Measurements from ENCODE around the gene SYNPR.

SYNPR gene

DNA sequence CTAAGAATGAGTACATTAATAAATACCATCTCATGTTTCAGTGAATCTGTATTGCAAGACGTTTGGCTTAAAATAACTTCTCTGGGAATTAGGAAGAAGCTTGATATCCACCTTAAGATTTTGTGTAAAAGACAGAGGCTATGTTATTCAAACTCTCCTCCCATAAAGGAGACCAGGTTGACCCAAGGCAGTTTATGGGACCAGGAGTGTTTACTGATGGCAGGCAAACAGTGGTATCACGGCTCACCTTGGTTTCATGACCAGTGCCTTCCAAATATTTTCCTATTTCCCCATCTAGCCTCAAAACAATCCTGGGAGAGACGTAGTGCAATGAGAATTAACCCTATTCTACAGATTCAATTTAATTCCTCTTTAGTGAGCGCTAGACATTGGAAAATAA lies 284.2 kb downstream of the SYNPR start:
- no peak for DNase-seq

DNA sequence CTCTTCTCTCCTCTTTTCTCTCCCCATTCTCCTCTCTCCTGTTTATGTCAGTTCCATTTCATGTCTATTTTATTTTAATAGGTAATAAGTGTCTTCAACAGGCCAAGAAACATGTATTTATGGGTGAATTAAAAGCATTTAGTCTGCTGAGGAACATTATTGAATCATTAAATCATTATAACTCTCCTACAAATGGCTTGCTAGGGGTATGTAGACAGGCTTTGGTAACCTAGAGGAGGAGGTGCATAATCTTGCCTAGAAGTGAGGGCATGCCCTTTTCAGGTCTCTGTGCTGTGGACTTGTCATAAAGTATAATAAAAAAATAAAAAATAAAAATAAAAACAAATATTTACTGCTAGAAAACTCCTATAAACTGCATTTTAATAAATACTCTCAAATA lies 285.5 kb downstream of the SYNPR start:
- DNase-seq = no peak

DNA sequence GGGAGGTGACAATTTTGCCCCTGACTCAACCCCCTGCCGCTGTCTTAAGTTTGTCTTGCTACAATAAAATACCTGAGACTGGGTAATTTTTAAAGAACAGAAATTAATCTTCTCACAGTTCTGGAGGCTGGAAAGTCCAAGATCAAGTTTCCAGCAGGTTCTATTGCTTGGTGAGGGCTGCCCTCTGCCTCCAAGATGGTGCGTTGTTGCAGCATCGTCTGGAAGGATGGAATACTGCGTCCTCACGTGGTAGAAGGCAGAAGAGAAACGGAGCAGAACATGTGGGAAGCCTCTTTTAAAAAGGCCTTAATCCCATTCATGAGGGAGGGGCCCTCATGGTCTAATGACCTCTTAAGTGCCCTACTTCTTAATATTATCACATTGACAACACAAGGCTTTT lies 287.1 kb downstream of the SYNPR start:
- no peak for DNase-seq

DNA sequence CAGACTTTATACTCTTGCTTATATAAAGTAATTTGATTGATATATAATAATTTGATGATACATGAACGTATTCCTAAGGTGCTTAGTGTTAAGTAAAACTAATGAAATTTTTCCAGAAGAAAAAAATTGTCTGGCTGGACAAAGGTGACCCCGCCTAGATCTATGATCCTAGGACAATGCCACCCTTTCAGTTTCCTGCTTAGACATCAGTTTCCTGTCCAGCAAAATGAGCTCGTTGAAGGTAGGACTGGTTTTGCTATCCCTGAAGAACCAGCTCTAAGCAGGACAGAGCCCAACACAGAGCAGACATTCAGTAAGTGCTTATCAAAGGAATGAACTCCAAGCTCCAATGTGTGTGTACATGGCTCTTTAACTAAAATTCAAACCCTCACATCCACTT lies 293.6 kb downstream of the SYNPR start:
- DNase-seq = no peak

DNA sequence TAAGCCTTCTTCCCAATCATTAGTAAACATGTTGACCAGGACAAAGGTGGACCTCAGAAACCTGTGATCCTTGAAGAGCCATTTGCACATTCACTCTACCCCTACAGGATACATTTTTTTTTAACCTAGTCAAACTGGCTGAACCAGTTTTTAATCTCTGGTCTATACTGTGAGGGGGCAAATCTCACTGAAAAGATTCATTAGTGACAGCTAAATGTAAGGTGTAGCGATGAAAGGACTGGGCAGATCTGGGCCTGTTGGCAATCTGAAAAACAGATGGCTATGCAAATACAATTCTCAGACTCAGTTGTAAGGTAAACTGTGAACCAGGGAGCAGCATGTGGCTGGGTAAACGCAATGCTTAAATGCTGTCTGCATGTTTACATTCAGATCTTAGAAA lies 298.7 kb downstream of the SYNPR start:
- no peak for DNase-seq

DNA sequence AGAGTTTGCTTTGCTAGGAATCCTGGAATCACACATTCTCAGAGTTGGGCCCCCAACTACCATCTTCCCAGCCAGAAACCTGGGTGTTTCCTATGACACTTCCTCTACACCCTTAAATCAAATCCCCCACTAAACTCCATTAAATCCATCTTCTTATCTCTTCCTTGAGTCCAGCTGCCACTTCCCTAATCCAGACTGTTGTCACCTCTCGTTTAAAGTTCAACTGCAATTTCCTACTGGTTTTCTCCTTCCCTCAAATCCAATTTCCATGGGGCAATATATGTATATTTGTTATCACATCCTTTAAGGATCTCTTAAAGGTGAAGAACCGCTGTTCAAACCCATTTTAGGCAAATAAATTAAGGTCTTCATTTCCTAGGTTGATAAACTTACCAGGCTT lies 300.8 kb downstream of the SYNPR start:
- no peak for DNase-seq

DNA sequence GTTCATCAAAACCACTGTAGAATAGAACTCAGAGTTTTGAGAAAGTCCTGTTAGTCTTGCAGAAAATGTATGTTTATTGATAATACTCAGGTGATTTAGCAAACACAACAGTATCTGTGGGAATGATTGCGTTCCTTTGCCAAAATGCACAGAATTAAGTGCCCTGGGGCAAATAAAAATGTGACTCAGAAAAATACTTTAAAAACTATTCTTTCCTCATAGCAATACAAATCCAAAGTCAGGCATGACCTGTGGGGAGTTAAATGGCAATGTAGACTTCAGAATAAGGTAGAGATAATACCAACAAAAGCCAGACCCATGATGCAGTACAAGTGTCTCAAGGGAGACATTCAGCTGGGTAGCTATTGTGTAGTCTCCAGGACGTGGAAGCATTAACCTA lies 302.0 kb downstream of the SYNPR start:
- no peak for DNase-seq

DNA sequence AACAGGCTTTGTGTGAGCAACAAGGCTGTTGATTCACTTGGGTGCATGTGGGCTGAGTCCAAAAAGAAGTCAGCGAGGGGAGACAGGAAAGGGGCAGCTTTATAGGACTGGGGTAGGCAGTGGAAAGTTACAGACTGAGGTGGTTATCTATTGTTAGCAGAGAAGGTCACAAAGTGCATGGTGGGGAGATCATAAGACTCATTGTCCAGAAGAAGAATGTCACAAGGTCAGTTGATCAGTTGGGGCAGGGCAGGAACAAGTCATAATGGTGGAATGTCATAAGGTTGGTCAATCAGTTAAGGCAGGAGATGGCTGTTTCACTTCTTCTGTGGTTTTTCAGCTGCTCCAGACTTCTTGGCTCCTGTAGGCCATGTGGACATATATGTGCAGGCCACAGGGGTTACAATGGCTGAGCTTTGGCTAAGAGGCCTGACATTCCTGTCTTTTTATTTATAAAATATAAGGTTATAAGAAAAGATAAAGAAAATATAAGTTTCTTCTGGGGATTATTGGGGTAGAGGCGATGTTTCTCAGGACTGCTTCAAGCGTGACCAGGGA lies 304.9 kb downstream of the SYNPR start:
- DNase-seq = no peak

DNA sequence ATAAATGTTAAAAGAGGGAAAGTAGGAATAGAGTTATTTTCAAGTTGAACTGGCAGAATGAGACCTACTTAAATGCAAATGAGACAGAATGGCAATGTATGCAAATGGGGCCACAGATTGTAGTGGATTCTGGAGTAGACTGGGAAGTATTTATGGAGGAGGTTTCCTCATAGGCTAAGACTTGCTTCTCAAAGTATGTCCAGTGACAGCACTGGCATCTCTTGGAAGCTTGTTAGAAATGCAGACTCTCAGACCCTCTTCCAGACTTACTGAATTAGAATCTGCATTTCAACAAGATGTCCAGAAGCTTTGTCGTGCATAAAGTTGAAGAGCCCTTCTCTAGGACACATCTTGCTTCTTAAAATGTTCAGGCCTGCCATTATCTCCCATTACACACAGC lies 306.6 kb downstream of the SYNPR start:
- DNase-seq = no peak

DNA sequence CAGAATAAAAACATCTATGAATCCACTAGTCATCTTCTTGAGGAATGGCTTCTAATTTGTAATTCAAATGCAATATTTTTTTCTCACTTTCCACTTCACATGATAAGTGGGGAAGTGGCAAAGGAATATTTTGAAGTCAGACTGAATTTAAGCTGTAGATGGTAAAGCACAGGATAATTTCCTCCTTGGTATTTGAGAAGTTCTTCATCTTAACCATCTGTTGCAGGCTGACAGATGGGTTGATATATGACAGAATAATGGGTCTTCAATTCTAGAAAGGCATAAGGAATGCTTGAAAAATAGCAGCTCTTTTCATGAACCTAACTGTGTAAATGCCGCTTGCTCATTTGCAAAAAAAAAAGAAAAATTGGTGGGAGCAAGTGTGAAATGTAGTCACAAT lies 307.8 kb downstream of the SYNPR start:
- DNase-seq = no peak

DNA sequence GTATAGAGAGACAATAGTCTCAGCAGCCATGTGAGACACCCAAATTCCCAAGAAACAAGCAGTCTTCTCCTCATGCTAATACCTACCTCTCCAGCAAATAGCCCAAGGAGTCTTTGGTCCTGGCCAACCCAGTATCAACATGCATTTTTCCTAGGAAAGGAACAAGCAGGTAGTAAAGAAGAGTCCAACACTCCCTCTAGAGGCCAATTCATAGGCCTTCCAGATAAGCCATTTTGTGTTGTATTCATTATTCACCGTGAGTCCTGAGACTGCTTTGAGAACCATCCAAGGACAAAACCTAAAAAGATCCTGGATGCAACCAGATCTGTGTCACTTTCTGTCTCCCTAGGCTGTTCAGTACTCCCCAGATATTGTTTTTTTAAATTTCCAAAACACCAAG lies 310.8 kb downstream of the SYNPR start:
- no peak for DNase-seq

DNA sequence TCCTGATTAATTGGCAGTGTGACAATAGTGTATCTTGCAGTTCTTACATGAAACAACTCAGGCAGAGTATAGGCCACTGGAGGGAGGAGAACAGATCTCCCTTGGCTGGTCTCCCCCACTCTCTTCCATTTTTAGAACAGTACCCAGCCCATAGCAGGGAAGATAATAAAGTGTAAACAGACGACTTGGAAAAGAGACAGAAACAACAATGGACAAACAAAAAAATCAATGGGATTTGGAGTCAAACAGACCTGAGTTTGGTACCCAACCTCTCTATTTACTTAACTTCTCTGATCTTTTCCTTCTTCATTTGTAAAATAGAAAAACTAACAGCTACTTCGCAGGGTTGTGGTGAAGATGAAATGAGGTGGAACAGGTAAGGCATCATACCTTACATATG lies 315.7 kb downstream of the SYNPR start:
- DNase-seq = no peak

DNA sequence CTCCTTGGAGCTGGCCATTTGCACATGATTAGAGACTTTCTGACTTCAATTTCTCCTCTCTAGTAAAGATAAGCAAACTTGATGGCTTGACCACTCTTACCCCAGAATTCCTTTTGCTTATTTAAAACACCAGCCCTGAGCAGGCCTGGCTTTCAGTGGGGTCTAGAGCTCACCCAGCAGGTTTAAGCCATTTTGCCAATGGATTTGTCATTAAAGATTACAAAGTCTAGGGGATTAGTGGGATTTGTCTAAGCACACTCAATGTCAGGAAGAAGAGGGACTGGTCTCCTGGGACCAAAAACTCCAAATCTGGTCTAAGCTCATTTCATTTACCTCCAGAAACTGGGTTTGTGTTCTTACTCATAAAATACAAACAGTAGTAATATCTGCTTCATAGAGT lies 317.1 kb downstream of the SYNPR start:
- DNase-seq = no peak

DNA sequence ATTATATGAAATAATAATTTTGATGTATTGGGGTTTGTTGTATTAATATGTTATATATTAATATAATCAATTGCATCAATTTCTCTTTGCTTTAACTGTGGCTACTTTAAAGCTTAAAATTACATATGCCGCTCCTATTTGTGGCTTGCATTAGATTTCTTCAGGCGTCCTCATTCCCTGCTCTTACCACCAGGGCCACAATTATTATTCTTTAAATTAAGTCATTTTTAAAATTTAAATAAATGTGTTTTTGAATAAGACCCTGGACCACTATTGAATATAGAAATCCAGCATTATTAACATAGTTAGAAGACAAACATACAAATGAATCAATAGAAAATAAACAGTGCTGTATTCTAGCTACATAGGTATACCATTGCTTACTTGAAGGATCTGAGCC lies 318.9 kb downstream of the SYNPR start:
- DNase-seq = no peak

DNA sequence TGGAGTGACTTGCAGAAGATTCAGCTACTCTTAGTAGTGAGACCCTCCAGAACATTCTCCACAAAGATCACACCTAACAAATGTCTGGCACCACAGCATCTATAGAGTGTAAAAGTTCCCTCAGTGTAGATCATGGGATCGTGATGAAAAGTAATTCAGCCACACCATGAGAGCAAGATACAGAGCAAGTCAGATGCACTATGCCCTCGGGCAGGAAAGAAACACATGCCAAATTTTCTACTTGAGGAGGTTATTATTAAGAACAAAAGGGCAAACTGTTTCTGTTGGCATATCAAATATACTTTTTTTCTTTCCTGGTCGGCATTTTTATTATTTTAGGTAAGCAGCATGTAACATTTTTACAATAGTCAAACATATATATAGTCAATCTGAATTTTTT lies 329.6 kb downstream of the SYNPR start:
- DNase-seq = no peak

DNA sequence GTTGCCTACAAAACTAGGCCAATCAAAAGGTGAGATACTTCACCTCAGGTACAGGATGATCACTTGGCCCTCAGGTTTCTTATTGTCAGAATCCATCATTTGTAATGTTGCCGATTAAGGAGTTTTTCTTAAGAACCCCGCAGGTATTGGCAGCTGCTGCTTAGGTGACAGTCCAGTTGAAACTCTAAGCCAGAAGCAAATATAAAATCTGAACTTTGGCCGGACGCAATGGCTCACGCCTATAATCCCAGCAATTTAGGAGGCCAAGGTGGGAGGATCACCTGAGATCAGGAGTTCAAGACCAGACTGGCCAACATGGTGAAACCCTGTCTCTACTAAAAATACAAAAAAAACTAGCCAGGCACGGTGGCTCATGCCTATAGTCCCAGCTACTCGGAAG lies 331.3 kb downstream of the SYNPR start:
- no peak for DNase-seq

DNA sequence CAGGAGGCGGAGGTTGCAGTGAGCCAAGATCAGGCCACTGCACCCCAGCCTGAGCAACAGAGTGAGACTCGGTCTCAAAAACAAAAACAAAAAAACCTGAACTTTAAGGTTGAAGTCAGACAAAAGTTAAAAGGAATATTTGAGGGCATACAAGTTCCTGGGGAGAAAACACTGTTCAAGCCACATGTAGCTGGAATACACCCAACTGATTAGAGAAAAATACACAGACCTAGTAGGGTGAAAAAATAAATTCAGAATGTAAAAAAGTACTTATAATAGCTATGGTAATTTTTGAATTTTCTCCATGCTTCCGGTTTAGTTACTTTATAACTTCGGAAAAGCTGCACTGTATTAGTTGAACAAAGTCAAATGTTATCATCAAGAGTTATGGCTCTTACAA lies 331.7 kb downstream of the SYNPR start:
- DNase-seq = no peak

DNA sequence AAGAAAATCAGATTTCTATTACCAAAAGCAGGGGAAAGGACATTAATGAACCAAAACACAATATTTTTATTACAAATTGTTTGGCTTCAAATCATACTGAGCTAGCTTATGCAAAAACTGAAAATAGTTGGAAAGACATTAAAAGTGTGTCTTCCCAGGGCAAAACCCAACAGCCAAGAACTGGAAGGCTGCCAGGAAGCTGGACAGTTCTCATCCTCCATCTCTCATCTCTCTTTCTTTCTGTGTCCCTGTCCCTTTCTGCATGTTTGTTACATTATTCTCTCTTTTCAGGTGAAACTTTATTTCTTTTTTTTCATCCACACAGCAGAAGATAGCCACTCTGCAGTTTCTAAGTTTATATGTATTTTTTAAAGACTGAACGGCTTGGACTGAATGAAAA lies 333.3 kb downstream of the SYNPR start:
- DNase-seq = no peak

DNA sequence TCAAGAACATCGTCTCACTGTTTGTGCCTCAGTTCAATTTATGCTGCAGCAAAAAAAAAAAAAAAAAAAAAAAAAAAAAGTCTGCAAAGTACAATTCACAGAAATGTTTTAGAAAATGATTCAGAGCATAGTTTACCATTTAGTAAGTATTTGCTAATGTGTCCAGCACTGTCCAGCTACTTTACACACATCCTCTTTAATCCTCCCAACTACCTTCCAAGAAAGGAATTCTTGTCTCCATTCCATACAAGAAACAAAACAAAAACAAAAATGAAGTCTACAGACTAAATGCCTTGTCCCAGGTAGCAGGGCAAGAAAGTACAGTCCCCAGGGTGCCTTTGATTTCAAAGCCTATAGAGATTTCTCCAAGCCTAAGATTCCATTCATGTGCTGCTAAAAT lies 335.5 kb downstream of the SYNPR start:
- DNase-seq = no peak

DNA sequence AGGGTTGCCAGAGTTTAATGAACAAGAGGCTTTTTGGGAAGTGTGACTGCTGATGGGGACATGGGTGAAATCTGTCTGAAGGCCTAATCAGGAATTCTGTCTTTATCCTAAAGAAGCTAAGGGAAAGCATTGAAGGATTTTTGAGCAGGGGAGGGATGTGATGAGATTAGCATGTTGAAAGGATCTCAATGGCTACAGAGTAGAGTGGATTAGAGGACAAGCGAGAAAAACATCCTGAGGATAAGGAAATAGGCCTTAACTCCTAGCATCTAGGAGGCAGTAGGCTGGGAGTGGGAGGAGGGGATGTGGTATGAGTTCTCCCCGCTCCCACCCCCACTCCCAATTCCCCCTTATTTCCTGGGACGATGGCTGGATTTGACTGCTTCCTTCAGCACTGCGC lies 339.3 kb downstream of the SYNPR start:
- DNase-seq = no peak

DNA sequence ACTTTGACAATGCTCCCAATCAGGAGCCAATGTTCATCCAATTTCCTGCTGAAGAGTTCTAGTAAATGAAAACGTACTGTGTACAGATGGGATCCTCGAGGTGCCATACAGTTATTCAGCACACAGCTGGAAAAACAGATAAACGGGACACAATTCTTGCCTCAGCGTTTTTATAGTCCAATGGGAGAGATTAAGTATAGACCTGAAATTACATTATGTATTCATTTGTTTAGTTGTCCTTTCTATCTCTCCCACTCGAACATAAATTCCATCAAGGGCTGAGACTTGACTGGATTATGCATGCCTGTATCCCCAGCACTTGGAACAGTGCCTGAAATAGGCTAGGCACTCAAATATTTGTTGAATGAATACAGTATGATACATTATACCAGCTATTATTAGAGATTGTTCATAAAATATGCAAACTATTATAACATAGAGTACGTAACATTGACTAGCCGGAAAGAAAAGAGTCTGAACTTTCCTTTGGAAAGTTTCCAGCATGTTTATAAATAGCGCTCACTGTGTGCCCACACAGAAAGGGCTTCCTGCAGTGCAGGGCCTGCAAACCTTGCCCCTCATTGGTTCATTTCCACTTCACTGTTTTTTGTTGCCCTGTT lies 346.9 kb downstream of the SYNPR start:
- DNase-seq = no peak

DNA sequence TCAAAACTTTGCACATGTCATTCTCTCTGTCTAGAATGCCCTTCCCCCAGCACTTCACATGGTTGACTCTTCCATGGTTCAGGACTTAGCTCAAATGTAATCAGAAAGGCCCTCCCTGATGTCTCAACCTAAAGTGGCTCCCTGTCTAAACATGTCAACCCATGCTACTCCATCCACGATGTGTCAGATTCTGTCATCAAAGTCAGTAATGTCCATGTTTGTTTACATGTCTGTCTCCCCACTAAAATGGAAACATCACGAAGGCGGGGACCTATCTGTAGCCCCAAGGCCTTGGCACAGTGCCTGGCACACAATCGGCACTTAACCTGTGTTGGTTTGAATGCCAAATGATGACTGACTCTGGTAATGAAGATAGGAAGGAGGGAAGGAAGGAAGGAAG lies 353.6 kb downstream of the SYNPR start:
- no peak for DNase-seq

DNA sequence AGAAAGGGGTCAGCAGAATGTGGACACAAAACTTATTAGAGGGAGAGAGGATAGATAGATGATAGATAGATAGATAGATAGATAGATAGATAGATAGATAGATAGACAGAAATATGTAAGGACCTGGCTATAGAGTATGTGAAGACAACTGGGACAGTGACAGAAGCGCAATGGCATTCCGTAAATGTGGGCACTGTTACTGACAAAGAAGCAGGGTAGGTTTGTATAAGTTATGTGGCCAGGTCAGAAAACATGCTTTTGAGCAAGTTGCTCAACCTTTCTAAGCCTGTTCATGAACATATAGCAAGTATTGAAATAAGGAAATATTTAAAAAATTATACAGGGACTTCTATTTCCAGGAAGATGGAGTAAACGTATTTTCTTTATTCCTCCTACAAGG lies 357.1 kb downstream of the SYNPR start:
- no peak for DNase-seq

DNA sequence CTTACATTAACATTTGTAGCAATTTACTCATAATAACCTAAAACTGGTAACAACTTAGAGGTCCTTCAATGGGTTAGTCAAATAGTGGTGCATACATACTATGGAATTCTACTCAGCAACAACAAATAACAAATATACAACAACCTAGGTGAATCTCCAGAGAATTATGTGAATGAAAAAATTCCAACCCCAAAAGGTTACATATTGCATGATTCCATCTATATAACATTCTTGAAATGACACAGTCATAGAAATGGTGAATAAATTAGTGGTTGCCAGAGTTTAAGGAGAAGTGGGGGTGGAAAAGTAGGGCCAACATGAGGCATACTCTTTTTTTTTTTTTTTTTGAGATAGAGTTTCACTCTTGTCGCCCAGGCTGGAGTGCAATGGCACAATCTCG lies 361.7 kb downstream of the SYNPR start:
- DNase-seq = no peak

DNA sequence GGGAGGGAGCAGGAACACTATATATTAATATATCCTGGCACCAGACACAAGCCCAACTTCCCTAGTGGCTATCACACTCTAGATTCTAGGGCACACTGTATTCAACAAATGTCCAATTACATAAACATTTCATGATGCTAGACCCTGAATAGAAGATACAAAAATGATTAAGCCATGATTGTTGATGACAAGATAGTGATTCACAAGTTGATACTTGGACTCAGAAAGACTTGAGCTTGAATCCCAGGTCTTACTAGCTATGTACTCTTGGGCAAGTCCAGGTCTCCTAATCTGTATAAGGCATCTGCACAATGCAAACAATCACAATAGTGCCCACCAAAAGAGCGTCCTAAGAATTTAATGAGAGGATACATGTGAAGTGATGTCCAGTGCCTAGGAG lies 364.4 kb downstream of the SYNPR start:
- DNase-seq = no peak

All from CD4-positive, alpha-beta T cell treated with Interleukin-1 beta for 1 hour (primary cell).